Measurements from ENCODE around the gene OXLD1. TPM values are rescaled to one million over a fixed set of nuclear protein-coding genes. Genes with fewer than 3 reads are reported as not detected.

OXLD1 gene
- total RNA-seq, 1 experiment from 2014 or later, result 42.8 TPM

GRCh38 chr17:81694810-81695209 is 28.4 kb upstream of the OXLD1 start:
- H3K36me3 ChIP-seq (ENCODE audit: control insufficient read depth, insufficient read depth, low read length), result peaks cover 15% of the 10 kb centered on the region

GRCh38 chr17:81693509-81694210 is 27.3 kb upstream of the OXLD1 start:
- in situ Hi-C loops (cut with HindIII; ENCODE audit: low pct_unique_long_range_greater_than_20kb, low sequenced_read_pairs) (no loop called here), intact Hi-C loops (cut with micrococcal nuclease; ENCODE audit: unreplicated experiment) (no loop called here)
- Histone ChIP-seq H3K36me3 (ENCODE audit: control insufficient read depth, insufficient read depth, low read length) (peaks cover 16% of the 10 kb centered on the region), H3K9me3 (ENCODE audit: control insufficient read depth, insufficient read depth, low read depth, low read length) (no peaks in the 10 kb centered on the region), H3K27ac (ENCODE audit: low read length) (no peak overlapping the region), H3K27me3 (ENCODE audit: control insufficient read depth, insufficient read depth, low read length) (no peaks in the 10 kb centered on the region), H3K4me3 (ENCODE audit: low read depth in 2 of 2, low read length in 2 of 2) (no peak overlapping the region), H3K4me1 (ENCODE audit: control insufficient read depth, insufficient read depth, low read length) (no peaks in the 10 kb centered on the region)
- DNase-seq (ENCODE audit: low read depth, low spot score) (no peak), ATAC-seq (0 out of 2 replicates have a peak, but pooled peaks have one; percentile 38)
- CTCF ChIA-PET, result interaction anchor here (0.6 to 0.9 kb wide), 2 partner anchors 14 to 18 kb away, joined by 5 read pairs; no protein-coding TSS in a partner anchor
- TF ChIP-seq SIN3A (IDR thresholded peaks at IDR 0.05; ENCODE audit: borderline replicate concordance, insufficient read depth, low read depth, low read length) (no peak), REST (IDR thresholded peaks at IDR 0.05; ENCODE audit: insufficient read depth in 1 of 2, low read depth in 2 of 2, low read length in 1 of 2) (no peak), POLR2AphosphoS5 (IDR thresholded peaks at IDR 0.05; ENCODE audit: low read depth, low read length) (no peak), TCF7L2 (IDR thresholded peaks at IDR 0.05; ENCODE audit: low read depth, low read length) (no peak)
- TF ChIP-seq, protein P1, sequence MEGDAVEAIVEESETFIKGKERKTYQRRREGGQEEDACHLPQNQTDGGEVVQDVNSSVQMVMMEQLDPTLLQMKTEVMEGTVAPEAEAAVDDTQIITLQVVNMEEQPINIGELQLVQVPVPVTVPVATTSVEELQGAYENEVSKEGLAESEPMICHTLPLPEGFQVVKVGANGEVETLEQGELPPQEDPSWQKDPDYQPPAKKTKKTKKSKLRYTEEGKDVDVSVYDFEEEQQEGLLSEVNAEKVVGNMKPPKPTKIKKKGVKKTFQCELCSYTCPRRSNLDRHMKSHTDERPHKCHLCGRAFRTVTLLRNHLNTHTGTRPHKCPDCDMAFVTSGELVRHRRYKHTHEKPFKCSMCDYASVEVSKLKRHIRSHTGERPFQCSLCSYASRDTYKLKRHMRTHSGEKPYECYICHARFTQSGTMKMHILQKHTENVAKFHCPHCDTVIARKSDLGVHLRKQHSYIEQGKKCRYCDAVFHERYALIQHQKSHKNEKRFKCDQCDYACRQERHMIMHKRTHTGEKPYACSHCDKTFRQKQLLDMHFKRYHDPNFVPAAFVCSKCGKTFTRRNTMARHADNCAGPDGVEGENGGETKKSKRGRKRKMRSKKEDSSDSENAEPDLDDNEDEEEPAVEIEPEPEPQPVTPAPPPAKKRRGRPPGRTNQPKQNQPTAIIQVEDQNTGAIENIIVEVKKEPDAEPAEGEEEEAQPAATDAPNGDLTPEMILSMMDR (IDR thresholded peaks at IDR 0.05), result no peak; the same call in 1 of the 2 replicates
- no TSS peak for BruUV-seq (replicated peaks)
- POLR2A ChIA-PET, result no interaction called here

More at GRCh38 chr17:81694810-81695209, 28.4 kb upstream of the OXLD1 start:
- BruUV-seq (replicated peaks), result no TSS peak
- no peaks in the 10 kb centered on the region for H3K9me3 ChIP-seq (ENCODE audit: control insufficient read depth, insufficient read depth, low read depth, low read length)
- DNase-seq (ENCODE audit: low read depth, low spot score) (no peak), ATAC-seq (no peak)
- H3K4me1 ChIP-seq (ENCODE audit: control insufficient read depth, insufficient read depth, low read length), result no peaks in the 10 kb centered on the region
- TF ChIP-seq TCF7L2 (IDR thresholded peaks at IDR 0.05; ENCODE audit: low read depth, low read length), result no peak
- TF ChIP-seq SIN3A (IDR thresholded peaks at IDR 0.05; ENCODE audit: borderline replicate concordance, insufficient read depth, low read depth, low read length), result no peak
- no peak for TF ChIP-seq POLR2AphosphoS5 (IDR thresholded peaks at IDR 0.05; ENCODE audit: low read depth, low read length)
- TF ChIP-seq REST (IDR thresholded peaks at IDR 0.05; ENCODE audit: insufficient read depth in 1 of 2, low read depth in 2 of 2, low read length in 1 of 2), result no peak
- TF ChIP-seq, protein P1 (IDR thresholded peaks at IDR 0.05), result no peak
- intact Hi-C loops (cut with micrococcal nuclease; ENCODE audit: unreplicated experiment), result no loop called here
- H3K27me3 ChIP-seq (ENCODE audit: control insufficient read depth, insufficient read depth, low read length), result no peaks in the 10 kb centered on the region
- CTCF ChIA-PET, result no interaction called here
- no peak overlapping the region for H3K27ac ChIP-seq (ENCODE audit: low read length)
- in situ Hi-C loops (cut with HindIII; ENCODE audit: low pct_unique_long_range_greater_than_20kb, low sequenced_read_pairs), result no loop called here
- POLR2A ChIA-PET, result no interaction called here
- no peak overlapping the region for H3K4me3 ChIP-seq (ENCODE audit: low read depth in 2 of 2, low read length in 2 of 2)

Data from Panc1 (cell line).